ENCODE data around the gene RAB44. TPM values are rescaled to one million over a fixed set of nuclear protein-coding genes. Genes with fewer than 3 reads are reported as not detected.

Gene RAB44
- total and polyA plus RNA-seq, 2 of the 4 experiments (the other 2 are of a cell fraction) = 0.03 TPM; not detected in 1

GRCh38 chr6:36678488-36679042 lies 19.1 kb upstream of the RAB44 start, which contains the start of gene CDKN1A (continued):
- TF ChIP-seq RFX5 (IDR thresholded peaks at IDR 0.05; ENCODE audit: low read depth, low read length) (no peak), POLR2A (IDR thresholded peaks at IDR 0.05; ENCODE audit: low read depth, low read length) (peak; percentile 99)

GRCh38 chr6:36679043-36679833 lies 18.4 kb upstream of the RAB44 start:
- Histone ChIP-seq H3K27me3 (ENCODE audit: control insufficient read depth, insufficient read depth, low read length) (no peaks in the 10 kb centered on the region), H4K5ac (ENCODE audit: low read depth, low read length) (peak overlapping the region; percentile 0; the same call in 1 of the 2 replicates), H3K4me2 (ENCODE audit: low read depth, low read length) (peak overlapping the region; percentile 57), H4K8ac (ENCODE audit: low read depth in 2 of 2, low read length in 2 of 2) (peak overlapping the region; percentile 6 to 42; a peak in 2 of 4 replicates), H3K14ac (replicated peaks; ENCODE audit: low read depth, low read length) (peak overlapping the region; percentile 94), H3K4me3 (ENCODE audit: insufficient read depth, low read depth, low read length) (peak overlapping the region; percentile 89), H4K91ac (ENCODE audit: insufficient read depth, low read depth, low read length) (peak overlapping the region; percentile 65), H2AFZ (replicated peaks; ENCODE audit: low read length, poor library complexity) (peak overlapping the region; percentile 80), H2BK5ac (ENCODE audit: low read depth, low read length, poor library complexity, severe bottlenecking) (peak overlapping the region; percentile 66), H2AK5ac (ENCODE audit: low read depth, low read length) (peak overlapping the region; percentile 92), H3K9me3 (ENCODE audit: control insufficient read depth, insufficient read depth, low read length) (no peaks in the 10 kb centered on the region), H3K56ac (ENCODE audit: extremely low read depth, insufficient read depth, low read length) (peak overlapping the region; percentile 52; the same call in 1 of the 2 replicates), H3K4ac (ENCODE audit: low read depth, low read length) (peak overlapping the region; percentile 76), H3K27ac (ENCODE audit: insufficient read depth, low read length) (peak overlapping the region; percentile 82), H3K23ac (ENCODE audit: low read depth, low read length) (peak overlapping the region; percentile 96), H3K9me1 (ENCODE audit: insufficient read depth, low read length) (peaks cover 15% of the 10 kb centered on the region), H3K79me1 (ENCODE audit: low read depth in 1 of 2, low read length in 2 of 2) (peaks cover 16 to 71% of the 10 kb centered on the region in 2 experiments), H2BK15ac (ENCODE audit: low read depth, low read length) (no peak overlapping the region), H2AK9ac (replicated peaks; ENCODE audit: low read depth, low read length, poor library complexity) (peak overlapping the region; percentile 95), H4K20me1 (ENCODE audit: insufficient read depth, low read length) (peaks cover 58% of the 10 kb centered on the region), H3K9ac (ENCODE audit: low read depth, low read length) (peak overlapping the region; percentile 92), H2BK20ac (ENCODE audit: low read depth, low read length) (no peak overlapping the region), H3K18ac (ENCODE audit: low read depth, low read length) (peak overlapping the region; percentile 32), H3K4me1 (ENCODE audit: control insufficient read depth, insufficient read depth, low read length) (peaks cover 22% of the 10 kb centered on the region), H2BK120ac (ENCODE audit: low read depth, low read length) (no peak overlapping the region), H3K36me3 (ENCODE audit: control insufficient read depth, insufficient read depth, low read length) (peaks cover 29% of the 10 kb centered on the region)
- ChIA-PET CTCF (interaction anchor here (0.5 to 1.5 kb wide), 3 partner anchors 56 to 80 kb away, joined by 3 read pairs; no protein-coding TSS in a partner anchor), POLR2A (ENCODE audit: unreplicated experiment) (interaction anchor here (0.6 to 2.5 kb wide), 11 partner anchors 11 to 73 kb away, joined by 3 to 24 read pairs (median 4); no protein-coding TSS in a partner anchor)
- peak; percentile 63 for DNase-seq
- intact Hi-C loops (cut with micrococcal nuclease) (no loop called here), in situ Hi-C loops (cut with MboI; ENCODE audit: low sequenced_read_pairs) (no loop called here), dilution Hi-C loops (cut with HindIII; ENCODE audit: low sequenced_read_pairs, unreplicated experiment) (no loop called here)
- WGBS, 2 experiments (ENCODE audit: extremely low coverage in 2 of 2, insufficient read length in 1 of 2) = 0% methylated on average over 37 of the region's 61 CpGs; no CpG with 5 or more reads in 1 of the 2 experiments
- BruUV-seq (replicated peaks) = no TSS peak
- no peak for ATAC-seq (ENCODE audit: low read depth)
- TF ChIP-seq RAD21 (IDR thresholded peaks at IDR 0.05; ENCODE audit: low read length) (no peak), USF2 (IDR thresholded peaks at IDR 0.05; ENCODE audit: low read depth, low read length) (no peak; the same call in 1 of the 2 replicates), CTCF (conservative IDR thresholded peaks at IDR 0.05; ENCODE audit: low read depth, low read length) (no peak), POLR2A (IDR thresholded peaks at IDR 0.05; ENCODE audit: low read depth, low read length) (peak; percentile 7; the same call in 1 of the 2 replicates), MXI1 (IDR thresholded peaks at IDR 0.05; ENCODE audit: borderline replicate concordance, low read depth, low read length) (peak; percentile 8; the same call in 1 of the 2 replicates), CHD1 (IDR thresholded peaks at IDR 0.05; ENCODE audit: low read depth, low read length) (no peak; the same call in none of the 2 replicates), SMC3 (IDR thresholded peaks at IDR 0.05; ENCODE audit: low read depth, low read length) (no peak), MAFK (IDR thresholded peaks at IDR 0.05; ENCODE audit: low read depth, low read length) (no peak), NFE2L2 (IDR thresholded peaks at IDR 0.05; ENCODE audit: low read depth, low read length) (no peak), RFX5 (IDR thresholded peaks at IDR 0.05; ENCODE audit: low read depth, low read length) (no peak), CEBPB (IDR thresholded peaks at IDR 0.05; ENCODE audit: low read depth, low read length) (no peak), MAZ (IDR thresholded peaks at IDR 0.05; ENCODE audit: borderline replicate concordance, low read depth, low read length) (peak; percentile 11; the same call in 1 of the 2 replicates)

Measured in IMR-90 (cell line).